A549 (cell line): ENCODE results near the gene CNBD2. TPM values are rescaled to one million over a fixed set of nuclear protein-coding genes. Genes with fewer than 3 reads are reported as not detected.

Experiments
- CBX2 ChIP-seq: fragments of 200-600 bp; sonication (generic); IDR thresholded peaks from 2 replicates; pipeline ENCODE4 v1.6.1; 2016; ENCODE audit warnings: low read depth, mild to moderate bottlenecking, borderline replicate concordance
- CEBPB ChIP-seq, 2 experiments: fragments of >200 bp in 1 of 2; sonication (Bioruptor Twin) in 1 of 2; formaldehyde crosslinking in 1 of 2; IDR thresholded peaks; 2 replicates each; pipeline ENCODE4 v1.6.1; 2012 to 2016
- CHD4 ChIP-seq: fragments of 200-600 bp; sonication (generic); IDR thresholded peaks from 2 replicates; pipeline ENCODE4 v1.6.1; 2016; ENCODE audit warnings: antibody characterized with exemption, mild to moderate bottlenecking, borderline replicate concordance
- CTCF ChIP-seq: fragments of >200 bp; sonication (Bioruptor Twin); formaldehyde crosslinking; IDR thresholded peaks from 3 replicates; pipeline ENCODE4 v1.5.1; 2016
- EHF ChIP-seq: fragments of 250-450 bp; sonication (Bioruptor Pico); IDR thresholded peaks from 2 replicates; pipeline ENCODE4 v1.5.0; 2020; ENCODE audit warnings: mild to moderate bottlenecking
- EHMT2 ChIP-seq: fragments of 200-600 bp; sonication (generic); IDR thresholded peaks from 2 replicates; pipeline ENCODE4 v1.6.1; 2016; ENCODE audit warnings: antibody characterized with exemption, low read depth, mild to moderate bottlenecking, moderate library complexity
- ELK1 ChIP-seq: fragments of 150-350 bp; IDR thresholded peaks from 2 replicates; pipeline ENCODE4 v1.6.1; 2014; ENCODE audit warnings: low read depth, mild to moderate bottlenecking, low read length
- ESRRA ChIP-seq: fragments of 150-350 bp; IDR thresholded peaks from 2 replicates; pipeline ENCODE4 v1.6.1; 2014; ENCODE audit warnings: mild to moderate bottlenecking, low read length, borderline replicate concordance
- FOSB ChIP-seq: fragments of 250-450 bp; sonication (Bioruptor Pico); IDR thresholded peaks from 2 replicates; pipeline ENCODE4 v1.5.0; 2020; ENCODE audit warnings: mild to moderate bottlenecking, moderate library complexity
- FOXS1 ChIP-seq: fragments of 250-450 bp; sonication (Bioruptor Pico); IDR thresholded peaks from 2 replicates; pipeline ENCODE4 v1.5.0; 2020; ENCODE audit warnings: mild to moderate bottlenecking, moderate library complexity
- GATA3 ChIP-seq: IDR thresholded peaks from 2 replicates; pipeline ENCODE4 v1.6.1; 2012; ENCODE audit warnings: borderline replicate concordance
- HMGXB4 ChIP-seq: fragments of 250-450 bp; sonication (Bioruptor Pico); IDR thresholded peaks from 2 replicates; pipeline ENCODE4 v1.5.0; 2021; ENCODE audit warnings: mild to moderate bottlenecking, moderate library complexity, borderline replicate concordance
- HOXA7 ChIP-seq: fragments of 250-450 bp; sonication (Bioruptor Pico); IDR thresholded peaks from 2 replicates; pipeline ENCODE4 v1.5.0; 2020; ENCODE audit warnings: mild to moderate bottlenecking, moderate library complexity
- HOXB5 ChIP-seq: fragments of 250-450 bp; sonication (Bioruptor Pico); IDR thresholded peaks from 2 replicates; pipeline ENCODE4 v1.5.0; 2020; ENCODE audit warnings: mild to moderate bottlenecking, moderate library complexity
- JUN ChIP-seq, 2 experiments: fragments of >200 bp; sonication (Bioruptor Twin); formaldehyde crosslinking; IDR thresholded peaks; 2 replicates in 1 of 2; 3 replicates in 1 of 2; pipeline ENCODE4 v1.6.1; 2016 to 2017
- KDM1A ChIP-seq: fragments of 200-600 bp; sonication (generic); IDR thresholded peaks from 2 replicates; pipeline ENCODE4 v1.6.1; 2016; ENCODE audit warnings: low read depth, mild to moderate bottlenecking
- KDM5A ChIP-seq: fragments of 200-600 bp; sonication (generic); IDR thresholded peaks from 2 replicates; pipeline ENCODE4 v1.6.1; 2016; ENCODE audit warnings: antibody characterized with exemption, mild to moderate bottlenecking
- MAFK ChIP-seq: fragments of 450-650 bp; IDR thresholded peaks from 2 replicates; pipeline ENCODE4 v1.6.1; 2014; ENCODE audit not compliant: partially characterized antibody
- MAX ChIP-seq: IDR thresholded peaks from 2 replicates; pipeline ENCODE4 v1.6.1; 2012
- MAZ ChIP-seq: fragments of 150-350 bp; IDR thresholded peaks from 2 replicates; pipeline ENCODE4 v1.6.1; 2014; ENCODE audit warnings: antibody characterized with exemption, low read depth, low read length, borderline replicate concordance
- MYC ChIP-seq: IDR thresholded peaks from 2 replicates; pipeline ENCODE4 v1.6.1; 2012; ENCODE audit warnings: mild to moderate bottlenecking, inconsistent platforms, low read length, improper control_type of control experiment, borderline replicate concordance
- NPAS2 ChIP-seq: fragments of 250-450 bp; sonication (Bioruptor Pico); IDR thresholded peaks from 2 replicates; pipeline ENCODE4 v1.8.0; 2022; ENCODE audit warnings: mild to moderate bottlenecking, moderate library complexity, borderline replicate concordance
- NR3C1 ChIP-seq: fragments of >200 bp; sonication (Bioruptor Twin); formaldehyde crosslinking; IDR thresholded peaks from 3 replicates; pipeline ENCODE4 v1.6.1; 2017
- PBX3 ChIP-seq: IDR thresholded peaks from 2 replicates; pipeline ENCODE4 v1.6.1; 2012
- PHF8 ChIP-seq: fragments of 200-600 bp; sonication (generic); IDR thresholded peaks from 2 replicates; pipeline ENCODE4 v1.6.1; 2016; ENCODE audit warnings: low read depth, mild to moderate bottlenecking, antibody characterized with exemption, moderate library complexity, borderline replicate concordance
- RAD21 ChIP-seq, 2 experiments: fragments of >200 bp in 1 of 2; sonication (Bioruptor Twin) in 1 of 2; formaldehyde crosslinking in 1 of 2; IDR thresholded peaks in 1 of 2; conservative IDR thresholded peaks in 1 of 2; 2 replicates in 1 of 2; 3 replicates in 1 of 2; pipeline ENCODE4 v1.6.1; 2012 to 2018; ENCODE audit warnings: inconsistent platforms in 1 of 2
- RARB ChIP-seq: fragments of 250-450 bp; sonication (Bioruptor Pico); IDR thresholded peaks from 2 replicates; pipeline ENCODE4 v1.8.0; 2021; ENCODE audit warnings: mild to moderate bottlenecking, moderate library complexity
- RCOR1 ChIP-seq: fragments of 150-350 bp; IDR thresholded peaks from 2 replicates; pipeline ENCODE4 v1.6.1; 2014; ENCODE audit warnings: antibody characterized with exemption, low read length, low read depth
- RNF2 ChIP-seq: fragments of 200-600 bp; sonication (generic); IDR thresholded peaks from 2 replicates; pipeline ENCODE4 v1.6.1; 2016; ENCODE audit warnings: low read depth, mild to moderate bottlenecking, antibody characterized with exemption, moderate library complexity, borderline replicate concordance
- SMC3 ChIP-seq: fragments of >200 bp; sonication (Bioruptor Twin); formaldehyde crosslinking; IDR thresholded peaks from 3 replicates; pipeline ENCODE4 v1.6.1; 2018; ENCODE audit warnings: inconsistent platforms
- SREBF2 ChIP-seq: fragments of 450-650 bp; IDR thresholded peaks from 2 replicates; pipeline ENCODE4 v1.6.1; 2014; ENCODE audit warnings: mild to moderate bottlenecking, moderate library complexity
- TFCP2L1 ChIP-seq: fragments of 250-450 bp; sonication (Bioruptor Pico); IDR thresholded peaks from 2 replicates; pipeline ENCODE4 v1.5.0; 2021; ENCODE audit warnings: mild to moderate bottlenecking
- TP53 ChIP-seq: fragments of 250-450 bp; sonication (Bioruptor Pico); IDR thresholded peaks from 2 replicates; pipeline ENCODE4 v1.5.0; 2021; ENCODE audit warnings: mild to moderate bottlenecking, moderate library complexity
- ZC3H11A ChIP-seq: fragments of 450-650 bp; IDR thresholded peaks from 2 replicates; pipeline ENCODE4 v1.6.1; 2014; ENCODE audit warnings: antibody characterized with exemption, mild to moderate bottlenecking
- ZNF302 ChIP-seq: fragments of 250-450 bp; sonication (Bioruptor Pico); IDR thresholded peaks from 2 replicates; pipeline ENCODE4 v1.9.0; 2021; ENCODE audit warnings: inconsistent platforms, mild to moderate bottlenecking, moderate library complexity
- polyA plus RNA-seq, 4 experiments: library from polyadenylated mRNA; depleted of rRNA in 3 of 4; stranded (reverse); fragments of >200 nt; fragmentation: RNase III in 1 of 4; extraction: RNeasy Plus Mini Kit Qiagen cat#74134 plus additional on column Dnase treatment in 1 of 4; gene quantifications; 2 replicates in 3 of 4; 3 replicates in 1 of 4; pipeline ENCODE4 v1.2.3, GENCODE V29; 2011 to 2017
- TF ChIP-seq, protein P1 (sequence below): fragments of >200 bp; sonication (Bioruptor Twin); formaldehyde crosslinking; IDR thresholded peaks from 2 replicates; pipeline ENCODE4 v1.6.1; 2016

The CNBD2 gene
- polyA plus RNA-seq, 2 of the 4 experiments (the other 2 are of a cell fraction), result 4.3 to 5.4 TPM

GRCh38 chr20:35954200-35954906 is 14.0 kb upstream of the CNBD2 start, which contains the start of gene SCAND1 (continued):
- TF ChIP-seq HMGXB4 (CRISPR knock-in tag) (no peak), RAD21 (conservative IDR thresholded peaks at IDR 0.05 in 1 of 2, IDR thresholded peaks at IDR 0.05 in 1 of 2) (peak; percentile 46 to 69; a peak in 4 of 5 replicates), CHD4 (no peak), SREBF2 (no peak), KDM1A (no peak), EHF (CRISPR knock-in tag) (no peak), CEBPB (IDR thresholded peaks at IDR 0.05) (0 out of 4 replicates have a peak, but pooled peaks of 1 of the 2 experiments have one; percentile 22), PHF8 (peak; percentile 61), MAFK (no peak), MYC (peak; percentile 98), HOXB5 (CRISPR knock-in tag) (0 out of 2 replicates have a peak, but pooled peaks have one; percentile 30), TP53 (CRISPR knock-in tag) (no peak), FOXS1 (no peak), CBX2 (no peak), NPAS2 (CRISPR knock-in tag) (no peak), PBX3 (peak; percentile 27; the same call in 1 of the 2 replicates), FOSB (CRISPR knock-in tag) (no peak), GATA3 (peak; percentile 49; the same call in 1 of the 2 replicates), ZC3H11A (no peak), NR3C1 (no peak), TFCP2L1 (CRISPR knock-in tag) (no peak), RARB (CRISPR knock-in tag) (no peak), ZNF302 (CRISPR knock-in tag) (no peak), MAZ (0 out of 2 replicates have a peak, but pooled peaks have one; percentile 30), CTCF (peak; percentile 99), SMC3 (peak; percentile 81), MAX (peak; percentile 99), EHMT2 (no peak), KDM5A (0 out of 2 replicates have a peak, but pooled peaks have one; percentile 63), ELK1 (0 out of 2 replicates have a peak, but pooled peaks have one; percentile 60), RCOR1 (no peak), JUN (IDR thresholded peaks at IDR 0.05) (peak; percentile 82 to 96), HOXA7 (no peak), ESRRA (no peak; the same call in 1 of the 2 replicates), RNF2 (no peak)
- TF ChIP-seq, protein P1, sequence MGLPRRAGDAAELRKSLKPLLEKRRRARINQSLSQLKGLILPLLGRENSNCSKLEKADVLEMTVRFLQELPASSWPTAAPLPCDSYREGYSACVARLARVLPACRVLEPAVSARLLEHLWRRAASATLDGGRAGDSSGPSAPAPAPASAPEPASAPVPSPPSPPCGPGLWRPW, result no peak
